ENCODE data around the gene RELN.

Gene RELN

DNA sequence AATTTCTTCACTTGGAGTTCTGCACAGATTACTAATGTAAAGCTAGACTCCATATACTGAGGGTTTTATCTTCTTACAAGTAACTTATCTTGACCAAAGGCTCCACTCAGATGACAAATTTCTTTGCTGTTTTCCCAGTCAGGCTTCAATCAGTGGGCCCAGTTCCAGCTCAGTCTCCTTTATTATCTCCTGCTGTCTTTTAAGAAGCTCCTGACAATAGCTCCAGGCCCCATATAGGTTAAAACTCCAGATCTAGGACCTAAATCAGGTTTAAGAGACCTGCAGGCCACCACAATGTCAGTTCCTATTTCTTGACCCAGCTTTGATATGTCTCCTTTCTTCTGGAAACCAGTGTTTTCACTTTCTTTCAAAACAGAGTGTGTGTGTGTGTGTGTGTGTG lies 165.2 kb downstream of the RELN start:
- H3K36me3 ChIP-seq (ENCODE audit: control insufficient read depth in 2 of 2, insufficient read depth in 1 of 2, low read length in 2 of 2): no peaks in the 10 kb centered on the region
- ChIA-PET CTCF (no interaction called here), POLR2A (no interaction called here)
- TF ChIP-seq SP7 (tag by site-specific recombination; IDR thresholded peaks at IDR 0.05) (no peak), ZNF426 (tag by site-specific recombination; IDR thresholded peaks at IDR 0.05) (no peak), ZNF677 (tag by site-specific recombination; IDR thresholded peaks at IDR 0.05) (no peak)
- H3K9me3 ChIP-seq (ENCODE audit: control insufficient read depth, insufficient read depth, low read depth, low read length): no peaks in the 10 kb centered on the region
- no peak overlapping the region for H3K27ac ChIP-seq (ENCODE audit: extremely low read depth, low read depth, low read length)
- H3K4me1 ChIP-seq (ENCODE audit: control insufficient read depth, insufficient read depth, low read length): no peaks in the 10 kb centered on the region
- no peak overlapping the region for H3K4me3 ChIP-seq (ENCODE audit: low read depth, low read length)

DNA sequence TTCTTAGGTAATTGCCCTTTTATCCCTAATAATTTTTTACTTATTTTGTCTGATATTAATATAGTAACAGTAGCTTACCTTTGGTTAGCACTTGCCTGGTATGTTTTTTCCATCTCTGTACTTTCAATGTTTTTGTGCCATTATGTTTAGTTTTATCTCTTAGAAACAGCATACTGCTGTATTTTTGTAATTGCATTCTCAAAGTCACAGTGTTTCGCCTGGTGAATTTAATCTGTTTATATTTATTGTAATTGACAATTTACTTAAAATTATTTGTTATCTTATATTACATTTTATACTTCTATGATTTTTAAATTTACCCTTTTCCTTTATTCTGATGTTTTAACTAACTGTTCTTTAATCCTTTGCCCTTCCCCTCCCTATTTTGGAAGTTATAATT lies 166.4 kb downstream of the RELN start:
- Histone ChIP-seq H3K9me3 (ENCODE audit: control insufficient read depth, insufficient read depth, low read depth, low read length) (no peaks in the 10 kb centered on the region), H3K4me1 (ENCODE audit: control insufficient read depth, insufficient read depth, low read length) (no peaks in the 10 kb centered on the region), H3K4me3 (ENCODE audit: low read depth, low read length) (no peak overlapping the region), H3K36me3 (ENCODE audit: control insufficient read depth in 2 of 2, insufficient read depth in 1 of 2, low read length in 2 of 2) (no peaks in the 10 kb centered on the region), H3K27ac (ENCODE audit: extremely low read depth, low read depth, low read length) (no peak overlapping the region)
- ChIA-PET POLR2A (no interaction called here), CTCF (interaction anchor here (0.6 kb wide), 1 partner anchor 122 kb away, joined by 3 read pairs; no protein-coding TSS in a partner anchor)
- TF ChIP-seq FEZF1 (tag by site-specific recombination; IDR thresholded peaks at IDR 0.05): no peak
- no peak for TF ChIP-seq ZNF544 (tag by site-specific recombination; IDR thresholded peaks at IDR 0.05)
- TF ChIP-seq, protein P1, sequence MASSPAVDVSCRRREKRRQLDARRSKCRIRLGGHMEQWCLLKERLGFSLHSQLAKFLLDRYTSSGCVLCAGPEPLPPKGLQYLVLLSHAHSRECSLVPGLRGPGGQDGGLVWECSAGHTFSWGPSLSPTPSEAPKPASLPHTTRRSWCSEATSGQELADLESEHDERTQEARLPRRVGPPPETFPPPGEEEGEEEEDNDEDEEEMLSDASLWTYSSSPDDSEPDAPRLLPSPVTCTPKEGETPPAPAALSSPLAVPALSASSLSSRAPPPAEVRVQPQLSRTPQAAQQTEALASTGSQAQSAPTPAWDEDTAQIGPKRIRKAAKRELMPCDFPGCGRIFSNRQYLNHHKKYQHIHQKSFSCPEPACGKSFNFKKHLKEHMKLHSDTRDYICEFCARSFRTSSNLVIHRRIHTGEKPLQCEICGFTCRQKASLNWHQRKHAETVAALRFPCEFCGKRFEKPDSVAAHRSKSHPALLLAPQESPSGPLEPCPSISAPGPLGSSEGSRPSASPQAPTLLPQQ (tag by site-specific recombination; IDR thresholded peaks at IDR 0.05): no peak
- TF ChIP-seq, protein P2, sequence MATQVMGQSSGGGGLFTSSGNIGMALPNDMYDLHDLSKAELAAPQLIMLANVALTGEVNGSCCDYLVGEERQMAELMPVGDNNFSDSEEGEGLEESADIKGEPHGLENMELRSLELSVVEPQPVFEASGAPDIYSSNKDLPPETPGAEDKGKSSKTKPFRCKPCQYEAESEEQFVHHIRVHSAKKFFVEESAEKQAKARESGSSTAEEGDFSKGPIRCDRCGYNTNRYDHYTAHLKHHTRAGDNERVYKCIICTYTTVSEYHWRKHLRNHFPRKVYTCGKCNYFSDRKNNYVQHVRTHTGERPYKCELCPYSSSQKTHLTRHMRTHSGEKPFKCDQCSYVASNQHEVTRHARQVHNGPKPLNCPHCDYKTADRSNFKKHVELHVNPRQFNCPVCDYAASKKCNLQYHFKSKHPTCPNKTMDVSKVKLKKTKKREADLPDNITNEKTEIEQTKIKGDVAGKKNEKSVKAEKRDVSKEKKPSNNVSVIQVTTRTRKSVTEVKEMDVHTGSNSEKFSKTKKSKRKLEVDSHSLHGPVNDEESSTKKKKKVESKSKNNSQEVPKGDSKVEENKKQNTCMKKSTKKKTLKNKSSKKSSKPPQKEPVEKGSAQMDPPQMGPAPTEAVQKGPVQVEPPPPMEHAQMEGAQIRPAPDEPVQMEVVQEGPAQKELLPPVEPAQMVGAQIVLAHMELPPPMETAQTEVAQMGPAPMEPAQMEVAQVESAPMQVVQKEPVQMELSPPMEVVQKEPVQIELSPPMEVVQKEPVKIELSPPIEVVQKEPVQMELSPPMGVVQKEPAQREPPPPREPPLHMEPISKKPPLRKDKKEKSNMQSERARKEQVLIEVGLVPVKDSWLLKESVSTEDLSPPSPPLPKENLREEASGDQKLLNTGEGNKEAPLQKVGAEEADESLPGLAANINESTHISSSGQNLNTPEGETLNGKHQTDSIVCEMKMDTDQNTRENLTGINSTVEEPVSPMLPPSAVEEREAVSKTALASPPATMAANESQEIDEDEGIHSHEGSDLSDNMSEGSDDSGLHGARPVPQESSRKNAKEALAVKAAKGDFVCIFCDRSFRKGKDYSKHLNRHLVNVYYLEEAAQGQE (tag by site-specific recombination; IDR thresholded peaks at IDR 0.05): no peak
- TF ChIP-seq SETDB1 (IDR thresholded peaks at IDR 0.05; ENCODE audit: insufficient read length, low read length): no peak
- TF ChIP-seq ZNF560 (tag by site-specific recombination; IDR thresholded peaks at IDR 0.05; ENCODE audit: borderline replicate concordance): no peak
- TF ChIP-seq ZNF473 (tag by site-specific recombination; IDR thresholded peaks at IDR 0.05): no peak
- TF ChIP-seq, protein P3, sequence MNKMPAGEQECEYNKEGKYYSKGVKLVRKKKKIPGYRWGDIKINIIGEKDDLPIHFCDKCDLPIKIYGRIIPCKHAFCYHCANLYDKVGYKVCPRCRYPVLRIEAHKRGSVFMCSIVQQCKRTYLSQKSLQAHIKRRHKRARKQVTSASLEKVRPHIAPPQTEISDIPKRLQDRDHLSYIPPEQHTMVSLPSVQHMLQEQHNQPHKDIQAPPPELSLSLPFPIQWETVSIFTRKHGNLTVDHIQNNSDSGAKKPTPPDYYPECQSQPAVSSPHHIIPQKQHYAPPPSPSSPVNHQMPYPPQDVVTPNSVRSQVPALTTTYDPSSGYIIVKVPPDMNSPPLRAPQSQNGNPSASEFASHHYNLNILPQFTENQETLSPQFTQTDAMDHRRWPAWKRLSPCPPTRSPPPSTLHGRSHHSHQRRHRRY (tag by site-specific recombination; IDR thresholded peaks at IDR 0.05): no peak
- TF ChIP-seq GLI2 (tag by site-specific recombination; IDR thresholded peaks at IDR 0.05; ENCODE audit: borderline replicate concordance, low read depth): no peak
- TF ChIP-seq ZBTB8A (tag by site-specific recombination; IDR thresholded peaks at IDR 0.05): no peak
- TF ChIP-seq, protein P4, sequence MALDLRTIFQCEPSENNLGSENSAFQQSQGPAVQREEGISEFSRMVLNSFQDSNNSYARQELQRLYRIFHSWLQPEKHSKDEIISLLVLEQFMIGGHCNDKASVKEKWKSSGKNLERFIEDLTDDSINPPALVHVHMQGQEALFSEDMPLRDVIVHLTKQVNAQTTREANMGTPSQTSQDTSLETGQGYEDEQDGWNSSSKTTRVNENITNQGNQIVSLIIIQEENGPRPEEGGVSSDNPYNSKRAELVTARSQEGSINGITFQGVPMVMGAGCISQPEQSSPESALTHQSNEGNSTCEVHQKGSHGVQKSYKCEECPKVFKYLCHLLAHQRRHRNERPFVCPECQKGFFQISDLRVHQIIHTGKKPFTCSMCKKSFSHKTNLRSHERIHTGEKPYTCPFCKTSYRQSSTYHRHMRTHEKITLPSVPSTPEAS (tag by site-specific recombination; IDR thresholded peaks at IDR 0.05): no peak
- no peak for TF ChIP-seq EGR2 (tag by site-specific recombination; IDR thresholded peaks at IDR 0.05; ENCODE audit: low read depth)
- no peak for TF ChIP-seq ZNF768 (tag by site-specific recombination; IDR thresholded peaks at IDR 0.05)
- no peak for TF ChIP-seq TRIM28 (IDR thresholded peaks at IDR 0.05; ENCODE audit: borderline replicate concordance, low read length)
- no peak for TF ChIP-seq RBAK (tag by site-specific recombination; IDR thresholded peaks at IDR 0.05)
- no peak for TF ChIP-seq ZNF571 (tag by site-specific recombination; IDR thresholded peaks at IDR 0.05)
- TF ChIP-seq ZNF341 (tag by site-specific recombination; IDR thresholded peaks at IDR 0.05; ENCODE audit: low read depth): no peak
- TF ChIP-seq, protein P5, sequence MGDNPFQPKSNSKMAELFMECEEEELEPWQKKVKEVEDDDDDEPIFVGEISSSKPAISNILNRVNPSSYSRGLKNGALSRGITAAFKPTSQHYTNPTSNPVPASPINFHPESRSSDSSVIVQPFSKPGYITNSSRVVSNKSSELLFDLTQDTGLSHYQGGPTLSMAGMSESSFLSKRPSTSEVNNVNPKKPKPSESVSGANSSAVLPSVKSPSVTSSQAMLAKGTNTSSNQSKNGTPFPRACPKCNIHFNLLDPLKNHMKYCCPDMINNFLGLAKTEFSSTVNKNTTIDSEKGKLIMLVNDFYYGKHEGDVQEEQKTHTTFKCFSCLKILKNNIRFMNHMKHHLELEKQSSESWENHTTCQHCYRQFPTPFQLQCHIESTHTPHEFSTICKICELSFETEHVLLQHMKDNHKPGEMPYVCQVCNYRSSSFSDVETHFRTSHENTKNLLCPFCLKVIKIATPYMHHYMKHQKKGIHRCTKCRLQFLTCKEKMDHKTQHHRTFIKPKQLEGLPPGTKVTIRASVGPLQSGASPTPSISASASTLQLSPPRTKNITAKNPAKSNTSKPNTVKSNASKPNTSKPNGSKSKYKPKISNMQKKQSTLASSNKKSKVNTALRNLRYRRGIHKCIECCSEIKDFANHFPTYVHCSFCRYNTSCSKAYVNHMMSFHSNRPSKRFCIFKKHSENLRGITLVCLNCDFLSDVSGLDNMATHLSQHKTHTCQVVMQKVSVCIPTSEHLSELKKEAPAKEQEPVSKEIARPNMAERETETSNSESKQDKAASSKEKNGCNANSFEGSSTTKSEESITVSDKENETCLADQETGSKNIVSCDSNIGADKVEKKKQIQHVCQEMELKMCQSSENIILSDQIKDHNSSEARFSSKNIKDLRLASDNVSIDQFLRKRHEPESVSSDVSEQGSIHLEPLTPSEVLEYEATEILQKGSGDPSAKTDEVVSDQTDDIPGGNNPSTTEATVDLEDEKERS (tag by site-specific recombination; IDR thresholded peaks at IDR 0.05): no peak
- TF ChIP-seq ZNF214 (tag by site-specific recombination; IDR thresholded peaks at IDR 0.05; ENCODE audit: borderline replicate concordance): no peak
- TF ChIP-seq ZFHX2 (tag by site-specific recombination; conservative IDR thresholded peaks at IDR 0.05): no peak

All from HEK293 (cell line).